Measurements from ENCODE around the gene LTBP1.

LTBP1 gene

DNA sequence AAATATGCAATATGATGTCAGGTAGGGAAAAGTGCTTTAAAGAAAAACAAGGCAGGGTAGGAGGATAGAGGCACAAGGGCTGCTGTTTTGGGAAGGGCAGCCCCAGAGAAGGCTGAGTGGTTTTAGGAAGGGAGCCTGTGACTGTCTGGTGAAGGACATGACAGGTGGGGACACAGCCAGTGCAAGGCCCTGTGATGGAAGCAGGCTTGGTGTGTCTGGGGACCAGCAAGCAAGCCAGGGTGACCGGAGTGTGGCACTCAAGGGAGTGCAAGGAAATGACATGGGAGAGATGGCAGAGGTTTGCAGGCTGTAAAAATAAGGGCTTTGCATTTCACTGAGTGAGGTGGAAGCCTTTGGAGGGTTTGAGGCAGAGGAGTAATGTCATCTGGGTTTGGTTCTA lies 62.0 kb downstream of the LTBP1 start:
- DNase-seq (ENCODE audit: low read depth in 2 of 3, low spot score in 2 of 3): no peak

DNA sequence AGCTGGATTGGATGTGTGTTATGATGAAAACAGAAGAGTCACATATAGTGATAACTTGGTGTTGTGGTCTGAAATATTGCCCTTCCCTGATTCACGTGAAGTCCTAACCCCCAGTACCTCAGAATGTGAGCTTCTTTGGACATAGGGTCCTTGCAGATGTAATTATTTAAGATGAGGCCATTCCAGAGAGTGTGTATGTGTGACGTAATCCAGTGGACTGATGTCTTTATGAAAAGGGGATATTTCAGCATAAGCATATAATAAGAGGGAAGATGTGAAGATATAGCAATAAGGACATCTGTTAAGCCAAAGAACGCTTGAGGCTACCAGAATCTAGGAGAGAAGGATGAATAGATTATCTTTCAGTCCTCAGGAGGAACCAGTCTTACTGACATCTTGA lies 62.5 kb downstream of the LTBP1 start:
- DNase-seq (ENCODE audit: low read depth in 2 of 3, low spot score in 2 of 3): no peak

DNA sequence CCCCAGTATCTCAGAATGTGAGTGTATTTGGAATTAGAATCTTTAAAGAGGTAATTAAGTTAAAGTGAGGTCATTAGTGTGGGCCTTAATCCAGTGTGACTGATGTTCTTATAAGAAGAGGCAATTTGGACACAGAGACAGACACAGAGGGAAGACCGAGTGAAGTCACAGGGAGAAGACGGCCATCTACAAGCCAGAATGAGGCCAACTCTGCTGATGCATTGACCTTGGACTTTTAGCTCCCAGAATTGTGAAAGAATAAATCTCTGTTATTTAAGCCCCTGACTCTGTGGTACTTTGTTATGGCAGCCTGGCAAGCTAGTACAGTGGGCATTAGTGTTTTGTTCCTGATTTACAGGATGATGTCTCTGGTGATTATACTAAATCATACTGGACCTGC lies 64.6 kb downstream of the LTBP1 start:
- no peak for DNase-seq (ENCODE audit: low read depth in 2 of 3, low spot score in 2 of 3)

DNA sequence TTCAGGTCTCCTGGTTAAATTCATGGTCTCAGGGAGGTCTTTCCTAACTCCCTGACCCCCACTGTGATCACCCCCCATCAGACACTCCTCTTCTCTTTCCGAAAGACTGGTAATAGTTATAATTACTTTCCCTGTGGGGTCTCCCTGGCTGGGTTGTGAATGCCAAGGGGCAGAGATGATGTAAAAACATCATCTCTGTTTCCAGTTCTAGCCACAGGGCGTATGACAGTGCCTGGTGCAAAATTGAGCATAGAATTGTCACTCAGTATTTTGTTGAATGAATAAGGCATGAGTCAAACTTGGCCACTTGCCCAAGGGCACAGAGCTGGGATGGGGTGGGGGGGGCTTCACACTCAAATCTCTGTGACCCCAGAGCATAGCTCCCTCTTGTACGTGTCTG lies 65.2 kb downstream of the LTBP1 start:
- DNase-seq (ENCODE audit: low read depth in 2 of 3, low spot score in 2 of 3): no peak

DNA sequence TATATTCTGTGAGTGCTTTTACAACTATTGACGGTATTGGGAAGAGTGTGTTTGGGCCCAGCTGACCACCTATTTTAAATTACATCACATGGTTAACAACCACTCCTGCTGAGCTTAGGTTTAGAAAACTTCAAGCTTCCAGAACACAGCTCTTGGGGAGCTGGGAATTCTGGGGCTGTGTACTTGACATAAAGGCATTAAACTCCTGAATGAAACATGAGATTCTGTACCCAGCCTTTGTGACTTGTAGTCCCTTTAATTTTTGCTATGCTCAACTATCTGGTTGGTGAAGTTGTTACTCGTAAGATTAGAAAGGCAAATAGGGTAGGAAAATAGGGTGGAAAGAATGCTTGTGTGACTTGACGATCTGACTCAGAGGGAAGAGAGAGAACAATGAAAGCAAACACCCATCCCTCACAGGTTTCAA lies 66.9 kb downstream of the LTBP1 start:
- no peak for DNase-seq (ENCODE audit: low read depth in 2 of 3, low spot score in 2 of 3)

DNA sequence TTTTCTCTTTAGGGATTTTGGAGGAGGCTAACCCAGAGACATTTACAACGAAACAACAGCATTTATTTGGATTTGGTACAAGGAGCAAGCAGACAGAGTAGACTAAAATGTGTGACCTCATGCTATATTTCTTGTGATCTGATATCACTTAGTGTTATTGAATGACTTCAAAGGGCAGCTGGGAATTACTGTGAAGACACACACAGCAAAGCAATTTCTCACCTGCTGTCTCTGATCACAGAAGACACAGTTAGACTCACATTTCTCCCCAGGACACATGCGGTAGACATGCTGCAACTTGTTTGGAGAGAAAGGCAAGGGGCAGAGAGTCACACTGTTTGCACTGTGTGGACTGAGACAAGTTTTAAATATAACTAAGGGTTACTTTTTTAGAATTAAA lies 67.5 kb downstream of the LTBP1 start:
- no peak for DNase-seq (ENCODE audit: low read depth in 2 of 3, low spot score in 2 of 3)

DNA sequence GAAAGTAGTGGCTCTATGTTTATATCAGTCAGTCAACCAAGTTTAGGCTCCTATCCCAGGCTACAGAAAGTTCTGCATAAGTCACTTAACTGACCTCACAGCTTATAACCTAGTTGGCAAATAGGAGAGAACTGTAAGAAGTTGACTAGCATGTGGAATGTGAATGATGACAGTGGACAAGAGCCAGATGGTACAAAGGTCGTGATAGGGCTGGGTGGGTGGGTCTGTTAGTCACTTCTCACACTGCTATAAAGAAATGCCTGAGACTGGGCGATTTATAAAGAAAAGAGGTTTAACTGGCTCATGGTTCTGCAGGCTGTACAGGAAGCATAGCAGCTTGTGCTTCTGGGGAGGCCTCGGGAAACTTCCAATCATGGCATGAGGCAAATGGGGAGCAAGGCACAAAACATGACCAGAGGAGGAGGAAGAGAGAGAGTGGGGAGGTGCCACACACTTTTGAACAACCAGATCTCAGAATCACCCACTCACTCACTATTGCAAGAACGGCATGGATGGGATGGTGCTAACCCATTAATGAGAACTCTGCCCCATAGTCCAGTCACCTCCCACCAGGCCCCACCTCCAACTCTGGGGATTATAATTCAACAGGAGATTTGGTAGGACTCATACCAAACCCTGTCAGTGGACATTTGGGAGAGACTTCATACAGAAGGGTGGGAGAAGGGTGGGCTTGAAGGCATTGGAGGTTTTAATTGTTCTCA lies 68.8 kb downstream of the LTBP1 start:
- DNase-seq (ENCODE audit: low read depth in 2 of 3, low spot score in 2 of 3): no peak

DNA sequence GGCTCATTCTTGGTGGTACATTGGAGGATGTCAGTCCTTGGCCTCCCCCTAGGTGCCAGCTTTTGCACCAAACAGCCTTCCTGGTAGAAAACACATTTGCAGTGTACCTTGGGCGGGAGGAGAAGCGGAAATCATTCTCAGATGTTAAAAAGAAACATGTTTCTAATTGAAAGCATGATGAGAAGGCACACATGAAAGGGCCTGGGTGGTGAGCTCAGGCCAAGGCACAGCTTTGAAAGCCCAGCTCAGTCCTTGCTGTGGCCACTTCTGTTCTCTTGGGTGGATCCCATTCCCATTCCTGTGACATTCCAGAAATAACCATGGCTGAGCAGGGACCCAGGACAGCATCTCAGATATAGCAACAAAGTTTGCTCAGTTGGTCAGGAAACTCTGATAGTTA lies 71.5 kb downstream of the LTBP1 start:
- no peak for DNase-seq (ENCODE audit: low read depth in 2 of 3, low spot score in 2 of 3)

DNA sequence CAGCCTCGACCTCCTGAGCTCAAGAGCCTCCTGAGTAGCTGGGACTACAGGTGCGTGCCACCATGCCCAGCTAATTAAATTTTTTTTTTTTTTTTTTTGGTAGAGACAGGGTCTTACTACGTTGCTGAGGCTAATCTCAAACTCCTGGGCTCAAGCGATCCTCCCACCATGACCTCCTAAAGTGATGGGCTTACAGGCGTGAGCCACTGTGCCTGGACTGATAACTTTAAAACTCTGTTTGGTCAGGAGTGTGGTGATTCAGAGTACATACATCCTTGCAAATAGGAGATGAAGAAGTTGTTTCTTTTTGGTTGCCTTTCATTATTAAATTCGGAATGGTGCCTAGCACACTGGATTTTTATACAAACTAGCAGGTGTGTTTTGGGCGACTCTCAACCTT lies 73.0 kb downstream of the LTBP1 start:
- no peak for DNase-seq (ENCODE audit: low read depth in 2 of 3, low spot score in 2 of 3)

DNA sequence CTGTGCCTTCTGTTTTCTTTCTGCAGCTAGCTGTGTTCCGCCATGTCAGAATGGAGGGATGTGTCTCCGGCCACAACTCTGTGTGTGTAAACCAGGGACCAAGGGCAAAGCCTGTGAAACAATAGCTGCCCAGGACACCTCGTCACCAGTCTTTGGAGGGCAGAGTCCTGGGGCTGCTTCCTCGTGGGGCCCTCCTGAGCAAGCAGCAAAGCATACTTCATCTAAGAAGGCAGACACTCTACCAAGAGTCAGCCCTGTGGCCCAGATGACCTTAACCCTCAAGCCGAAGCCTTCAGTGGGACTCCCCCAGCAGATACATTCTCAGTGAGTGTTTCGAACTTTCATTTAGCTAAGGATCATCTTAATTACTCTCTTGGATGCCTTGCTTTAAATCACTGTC lies 74.1 kb downstream of the LTBP1 start:
- no peak for DNase-seq (ENCODE audit: low read depth in 2 of 3, low spot score in 2 of 3)

DNA sequence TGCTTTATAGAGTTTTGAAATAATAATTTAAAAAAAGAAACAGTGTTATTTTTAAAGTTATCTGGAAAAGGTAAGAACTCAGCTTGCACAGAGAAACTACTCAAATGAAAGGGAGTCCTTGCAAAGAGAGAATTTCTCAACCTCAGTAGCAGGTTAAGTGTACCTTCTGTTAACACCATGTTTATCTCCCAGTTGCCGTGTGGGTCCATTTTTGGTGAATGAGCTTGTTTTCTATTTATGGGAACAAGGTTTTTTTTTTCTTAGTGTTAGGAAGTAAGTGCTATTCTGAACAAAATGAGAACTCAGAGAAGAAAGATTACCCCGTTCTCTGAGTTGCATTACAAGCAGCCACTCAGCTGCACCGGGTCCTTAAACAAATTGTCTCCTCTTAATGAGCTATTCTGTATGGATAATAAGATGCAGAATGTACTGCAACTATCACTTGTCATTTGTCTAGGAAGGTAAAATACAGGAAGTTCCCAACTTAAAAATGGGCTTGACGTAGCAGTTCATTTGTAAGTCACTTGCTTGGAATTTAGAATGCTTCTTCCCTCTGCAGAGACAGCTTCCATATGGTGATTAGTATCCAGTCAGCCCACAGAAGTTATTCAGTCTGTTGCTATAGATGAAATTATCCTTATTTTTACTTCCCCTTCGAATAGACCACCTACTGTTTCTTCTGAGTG lies 74.9 kb downstream of the LTBP1 start:
- no peak for DNase-seq (ENCODE audit: low read depth in 2 of 3, low spot score in 2 of 3)

DNA sequence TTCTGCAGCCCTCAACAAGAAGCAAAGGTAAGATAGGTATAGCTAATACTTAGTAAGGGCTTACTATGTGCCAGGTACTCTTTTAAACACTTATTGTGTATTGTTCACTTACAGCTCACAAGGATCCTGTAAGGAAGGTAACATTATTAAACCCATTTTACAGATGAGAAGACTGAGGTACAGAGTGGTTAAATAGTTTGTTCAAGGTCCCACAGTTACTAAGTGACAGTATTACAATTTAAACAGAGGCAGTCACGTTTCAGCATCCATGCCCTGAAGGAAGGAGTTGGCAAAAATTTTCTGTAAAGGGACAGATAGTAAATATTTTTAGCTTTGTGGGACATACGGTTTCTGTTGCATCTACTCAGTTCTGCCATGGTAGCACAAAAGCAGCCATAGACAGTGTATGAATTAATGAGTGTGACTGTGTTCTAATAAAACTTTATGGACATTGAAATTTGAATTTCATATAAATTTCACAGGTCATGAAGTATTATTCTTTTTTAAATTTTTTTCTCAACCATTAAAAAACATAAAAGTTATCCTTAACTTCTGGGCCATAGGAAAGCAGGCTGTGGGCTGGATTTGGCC lies 75.7 kb downstream of the LTBP1 start:
- no peak for DNase-seq (ENCODE audit: low read depth in 2 of 3, low spot score in 2 of 3)

DNA sequence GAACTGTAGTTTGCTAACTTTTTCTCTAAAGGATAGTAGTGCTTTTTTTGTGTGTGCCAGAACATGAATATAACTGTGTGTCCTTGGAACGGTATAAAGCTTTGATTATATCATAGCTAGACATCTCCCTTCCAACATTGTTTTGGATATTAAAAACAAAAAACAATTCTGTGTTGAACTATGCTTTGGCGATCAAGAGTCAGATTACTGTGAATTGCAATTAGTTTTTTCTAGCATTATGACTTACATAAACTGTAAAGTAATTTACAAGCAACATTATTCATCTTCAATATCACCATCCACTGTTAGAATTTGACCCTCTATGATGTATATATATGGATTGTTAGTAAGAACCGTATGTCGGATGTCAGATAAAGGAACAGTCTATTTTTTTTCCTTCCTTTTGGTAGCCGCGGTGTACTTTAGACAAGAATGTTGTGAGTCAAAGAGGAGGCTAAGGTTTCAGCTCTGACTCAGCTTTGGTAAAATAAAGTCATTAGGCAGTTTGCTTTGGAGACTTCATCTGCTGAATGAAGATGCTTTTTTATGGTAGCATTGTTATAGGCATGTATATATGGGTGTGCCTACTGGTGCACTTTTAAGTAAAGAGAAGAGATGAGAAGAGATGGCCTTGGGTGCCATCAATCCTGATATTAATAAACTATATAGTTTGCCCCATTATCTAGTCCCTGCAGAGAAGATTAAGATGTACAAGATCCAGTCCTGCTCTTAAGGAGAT lies 76.4 kb downstream of the LTBP1 start:
- DNase-seq (ENCODE audit: low read depth in 2 of 3, low spot score in 2 of 3): no peak

DNA sequence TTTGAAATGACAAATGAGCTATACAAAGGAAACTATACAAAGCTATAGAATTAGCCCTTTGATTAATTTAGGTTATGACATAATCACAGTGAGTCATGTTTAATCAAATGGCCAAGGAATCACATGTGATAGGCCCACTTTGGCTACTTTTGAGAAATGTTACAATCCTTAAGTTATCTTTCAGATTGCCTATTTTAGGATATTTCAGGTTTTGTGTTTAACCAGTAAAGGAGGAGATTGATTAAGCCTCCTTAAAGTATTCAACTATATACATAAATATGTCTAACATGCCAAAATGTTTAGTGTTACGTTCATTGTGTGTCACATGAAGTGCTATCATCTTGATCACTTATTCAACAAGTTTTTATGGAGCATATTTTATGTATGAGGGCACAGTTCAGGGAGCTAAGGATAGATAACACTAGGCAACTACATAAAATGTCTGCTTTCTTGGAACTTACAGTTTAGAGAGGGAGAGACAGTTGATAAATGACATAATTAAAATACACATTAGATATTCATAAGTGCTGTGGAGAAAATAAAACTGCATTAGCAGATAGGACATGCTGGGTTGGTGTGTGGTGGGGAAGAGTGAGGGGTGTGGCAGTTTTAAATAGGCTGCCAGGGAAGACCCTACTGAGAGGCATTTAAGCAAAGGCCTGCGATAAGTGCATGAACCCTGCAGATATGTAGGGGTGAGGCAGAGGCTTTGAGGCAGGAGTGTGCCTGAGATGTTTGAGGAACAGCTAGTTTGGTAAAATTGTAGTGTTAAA lies 77.2 kb downstream of the LTBP1 start:
- DNase-seq (ENCODE audit: low read depth in 2 of 3, low spot score in 2 of 3): no peak

DNA sequence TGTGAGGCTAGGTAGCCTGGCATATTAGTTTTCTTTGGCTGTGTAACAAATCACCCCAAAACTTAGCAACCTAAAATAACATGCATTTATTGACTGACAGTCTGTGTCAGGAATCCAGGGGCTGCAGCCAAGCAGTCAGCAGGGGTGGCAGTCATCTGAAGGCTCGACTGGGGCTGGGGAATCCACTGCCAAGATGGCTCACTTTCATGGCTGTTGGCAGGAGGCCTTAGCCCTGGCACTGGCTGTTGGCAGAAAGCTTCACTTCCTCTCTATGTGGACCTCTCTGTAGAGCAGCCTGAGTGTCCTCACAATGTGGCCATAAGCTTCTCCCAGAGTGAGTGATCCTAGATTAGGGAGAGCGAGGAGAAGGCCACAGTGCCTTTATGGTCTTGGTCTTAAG lies 78.0 kb downstream of the LTBP1 start:
- DNase-seq (ENCODE audit: low read depth in 2 of 3, low spot score in 2 of 3): no peak

DNA sequence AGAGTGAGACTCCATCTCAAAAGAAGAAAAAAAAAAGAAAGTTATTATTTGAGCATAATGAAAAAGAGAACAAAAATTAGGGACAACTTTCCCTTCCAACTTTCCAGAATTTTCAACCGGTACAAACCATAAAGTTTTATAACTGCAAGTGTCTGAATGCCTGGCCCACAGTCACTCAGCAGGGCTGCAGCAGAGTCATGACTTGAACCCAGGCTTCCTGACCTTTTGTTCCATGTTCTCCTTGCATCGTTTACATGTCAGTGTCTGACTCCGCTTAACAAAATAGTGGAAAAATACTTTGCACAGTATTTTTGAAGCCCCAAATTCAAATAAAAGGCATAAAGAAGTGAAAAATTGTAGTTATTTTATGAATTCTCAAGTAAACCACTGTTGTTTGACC lies 82.7 kb downstream of the LTBP1 start:
- no peak for DNase-seq (ENCODE audit: low read depth in 2 of 3, low spot score in 2 of 3)

DNA sequence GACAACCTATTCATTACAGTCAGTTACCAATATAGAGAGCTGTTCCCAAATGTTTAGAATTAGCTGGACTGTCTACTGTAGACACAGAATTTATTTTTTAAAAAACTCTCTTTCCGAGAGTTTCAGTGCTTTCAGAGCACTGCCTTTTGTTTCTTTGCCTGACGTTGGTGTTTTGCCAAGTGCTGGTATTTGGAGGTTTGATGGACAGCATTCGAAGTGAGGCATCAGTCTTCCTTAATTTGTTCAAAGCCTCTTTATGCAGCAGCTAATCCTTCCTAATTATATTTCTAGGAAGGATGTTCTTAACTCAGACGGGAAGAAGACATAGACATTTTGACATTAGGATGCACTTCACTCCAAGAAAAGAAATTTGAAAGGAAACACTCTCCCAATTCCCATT lies 83.2 kb downstream of the LTBP1 start:
- no peak for DNase-seq (ENCODE audit: low read depth in 2 of 3, low spot score in 2 of 3)

DNA sequence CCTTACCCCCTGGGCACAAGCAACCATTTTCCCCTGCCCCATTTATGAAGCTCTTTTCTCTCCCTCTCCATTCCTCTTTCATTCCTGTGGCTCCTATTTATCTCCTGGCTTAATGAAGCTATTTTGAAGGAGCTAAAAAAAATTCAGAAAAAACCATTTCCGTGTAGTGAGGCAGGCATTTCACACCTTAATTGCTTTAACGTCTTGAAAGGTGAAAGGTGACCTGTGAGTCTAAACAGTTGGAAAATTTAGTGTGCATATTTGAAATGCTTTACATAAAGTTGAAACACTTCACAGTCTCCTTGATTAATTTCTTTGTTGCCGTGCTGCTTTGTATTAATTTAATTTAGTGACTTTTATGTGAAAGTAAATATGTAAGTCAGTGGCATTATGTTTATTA lies 83.6 kb downstream of the LTBP1 start:
- no peak for DNase-seq (ENCODE audit: low read depth in 2 of 3, low spot score in 2 of 3)

DNA sequence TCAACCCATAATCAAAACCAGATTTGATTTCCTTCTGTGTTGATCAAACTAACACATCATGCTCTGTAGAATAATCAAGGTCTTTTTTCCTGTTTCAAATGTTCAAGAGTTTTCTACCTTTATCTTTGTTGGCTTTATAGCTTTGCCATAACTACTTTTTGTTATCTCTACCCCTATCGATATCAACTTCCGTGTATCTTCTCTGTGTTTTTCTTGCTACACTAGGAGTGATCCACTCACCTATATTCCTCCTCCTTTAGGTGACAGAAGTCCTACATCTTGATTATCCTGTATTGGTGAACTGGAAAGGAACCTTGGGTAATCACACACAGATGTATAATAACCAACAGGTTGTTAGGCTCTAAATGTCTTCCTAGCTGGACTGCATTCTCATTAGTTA lies 85.5 kb downstream of the LTBP1 start:
- no peak for DNase-seq (ENCODE audit: low read depth in 2 of 3, low spot score in 2 of 3)

DNA sequence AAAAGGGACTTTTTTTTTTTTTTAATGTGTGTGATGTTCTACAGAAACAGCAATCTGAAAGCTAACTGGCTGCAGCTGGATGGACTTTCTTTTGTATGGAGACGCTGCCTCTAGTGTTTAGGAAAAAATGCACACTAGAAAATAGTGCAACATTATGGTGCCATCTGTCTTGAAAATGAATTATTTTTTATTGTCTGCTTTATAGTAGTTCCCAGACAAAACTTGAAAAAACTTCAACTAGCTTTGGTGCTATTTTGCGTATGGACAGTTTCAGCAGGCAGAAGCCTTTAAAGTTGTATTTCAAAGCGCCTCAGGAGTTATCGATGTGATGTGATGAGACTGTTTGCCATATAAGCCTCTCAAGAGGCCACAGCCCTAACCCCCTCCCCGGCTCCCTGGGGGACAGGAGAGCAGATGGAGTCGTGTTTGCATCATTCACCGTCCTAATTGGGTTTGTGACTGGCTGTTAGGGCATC lies 86.9 kb downstream of the LTBP1 start:
- DNase-seq (ENCODE audit: low read depth in 2 of 3, low spot score in 2 of 3): no peak

DNA sequence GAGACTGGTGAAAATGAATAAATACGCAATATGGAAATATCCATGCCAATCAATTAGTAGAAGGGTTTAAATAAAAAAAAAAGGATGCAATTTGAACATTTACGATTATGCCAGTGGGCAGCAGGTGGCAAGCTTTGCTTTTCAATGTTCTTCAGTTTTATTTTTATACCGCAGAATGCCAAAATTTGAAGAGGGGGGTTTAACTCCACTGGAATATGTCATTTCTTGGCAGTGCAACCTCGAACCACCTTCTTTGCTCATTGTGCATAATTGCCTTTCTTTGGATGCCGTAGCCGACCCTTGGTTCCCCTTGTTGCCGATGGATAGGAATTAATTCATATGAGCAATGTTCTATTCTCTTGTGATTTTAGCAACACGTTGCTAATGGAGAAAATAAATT lies 88.0 kb downstream of the LTBP1 start:
- no peak for DNase-seq (ENCODE audit: low read depth in 2 of 3, low spot score in 2 of 3)
